ENCODE measurements around the gene MSANTD1.

DNA sequence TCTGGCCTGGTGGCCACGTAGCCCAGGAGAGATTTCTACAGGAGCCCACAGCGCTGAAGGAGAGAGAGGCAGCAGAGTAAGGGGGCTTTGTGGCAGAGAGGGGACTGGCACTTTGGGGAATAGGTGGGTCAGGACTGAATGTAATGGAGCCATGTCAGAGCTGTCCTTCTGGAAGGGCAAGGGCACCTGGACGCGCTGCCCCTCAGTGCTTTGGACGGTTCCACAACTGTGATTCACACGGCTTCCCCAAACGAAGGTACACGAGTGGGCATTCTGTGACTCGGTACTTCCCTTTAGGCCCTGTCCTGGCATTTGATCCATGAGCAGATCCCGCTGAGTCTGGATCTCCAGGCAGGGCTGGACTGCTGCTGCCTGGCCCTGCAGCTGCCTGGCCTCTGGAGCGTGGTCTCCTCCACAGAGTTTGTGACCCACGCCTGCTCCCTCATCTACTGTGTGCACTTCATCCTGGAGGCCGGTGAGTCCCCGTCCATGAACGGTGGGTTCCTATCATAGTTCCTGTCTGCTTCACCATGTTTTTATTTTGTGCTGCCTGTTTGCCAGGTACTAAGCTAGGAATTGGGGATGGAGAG, 35.2 kb upstream of the MSANTD1 start:
- no peak for TF ChIP-seq EZH2 (IDR thresholded peaks at IDR 0.05; ENCODE audit: borderline replicate concordance, low read depth, low read length, severe bottlenecking)
- TF ChIP-seq POLR2A (IDR thresholded peaks at IDR 0.05; ENCODE audit: low read depth, low read length): no peak
- TF ChIP-seq, protein P1, sequence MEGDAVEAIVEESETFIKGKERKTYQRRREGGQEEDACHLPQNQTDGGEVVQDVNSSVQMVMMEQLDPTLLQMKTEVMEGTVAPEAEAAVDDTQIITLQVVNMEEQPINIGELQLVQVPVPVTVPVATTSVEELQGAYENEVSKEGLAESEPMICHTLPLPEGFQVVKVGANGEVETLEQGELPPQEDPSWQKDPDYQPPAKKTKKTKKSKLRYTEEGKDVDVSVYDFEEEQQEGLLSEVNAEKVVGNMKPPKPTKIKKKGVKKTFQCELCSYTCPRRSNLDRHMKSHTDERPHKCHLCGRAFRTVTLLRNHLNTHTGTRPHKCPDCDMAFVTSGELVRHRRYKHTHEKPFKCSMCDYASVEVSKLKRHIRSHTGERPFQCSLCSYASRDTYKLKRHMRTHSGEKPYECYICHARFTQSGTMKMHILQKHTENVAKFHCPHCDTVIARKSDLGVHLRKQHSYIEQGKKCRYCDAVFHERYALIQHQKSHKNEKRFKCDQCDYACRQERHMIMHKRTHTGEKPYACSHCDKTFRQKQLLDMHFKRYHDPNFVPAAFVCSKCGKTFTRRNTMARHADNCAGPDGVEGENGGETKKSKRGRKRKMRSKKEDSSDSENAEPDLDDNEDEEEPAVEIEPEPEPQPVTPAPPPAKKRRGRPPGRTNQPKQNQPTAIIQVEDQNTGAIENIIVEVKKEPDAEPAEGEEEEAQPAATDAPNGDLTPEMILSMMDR (IDR thresholded peaks at IDR 0.05; ENCODE audit: extremely low read depth in 1 of 2, insufficient read depth in 1 of 2, low read depth in 1 of 2, low read length in 2 of 2): no peak
- no peak for TF ChIP-seq MYC (IDR thresholded peaks at IDR 0.05; ENCODE audit: low read depth, low read length)
- no peak for TF ChIP-seq POLR2AphosphoS5 (IDR thresholded peaks at IDR 0.05; ENCODE audit: insufficient read depth, low read depth, low read length)
- TF ChIP-seq JUN (IDR thresholded peaks at IDR 0.05; ENCODE audit: borderline replicate concordance, insufficient read depth, insufficient read length, low read depth): no peak
- no peak for TF ChIP-seq GATA2 (IDR thresholded peaks at IDR 0.05; ENCODE audit: insufficient read depth, insufficient read length, low read depth, low read length)
- TF ChIP-seq, protein P2, sequence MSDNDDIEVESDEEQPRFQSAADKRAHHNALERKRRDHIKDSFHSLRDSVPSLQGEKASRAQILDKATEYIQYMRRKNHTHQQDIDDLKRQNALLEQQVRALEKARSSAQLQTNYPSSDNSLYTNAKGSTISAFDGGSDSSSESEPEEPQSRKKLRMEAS (IDR thresholded peaks at IDR 0.05; ENCODE audit: insufficient read depth, insufficient read length): no peak
- TF ChIP-seq FOS (IDR thresholded peaks at IDR 0.05; ENCODE audit: borderline replicate concordance, insufficient read depth, low read length): no peak
